A673 (cell line): ENCODE measurements around the gene BSN. TPM values are rescaled to one million over a fixed set of nuclear protein-coding genes. Genes with fewer than 3 reads are reported as not detected.

ENCODE experiments used
- BruUV-seq: library from RNA; stranded (reverse); fragments of 400-500 nt; replicated peaks from 2 replicates; lab custom pipeline; 2021; lab: Mats Ljungman, UMichigan
- CTCF ChIA-PET: fragments of 300-600 bp; sonication (Branson Sonifier 250); formaldehyde crosslinking; loops from one replicate; lab custom pipeline; 2022; ENCODE audit warnings: antibody characterized with exemption; lab: Charles Lee
- POLR2A ChIA-PET: fragments of 300-600 bp; sonication (Branson Sonifier 250); formaldehyde crosslinking; loops from one replicate; lab custom pipeline; 2022; ENCODE audit warnings: antibody characterized with exemption; ENCODE audit not compliant: low non-redundant PET; lab: Charles Lee
- DNase-seq: peaks from one replicate; pipeline ENCODE4 v3.0.0-alpha.2; 2015; ENCODE audit warnings: low spot score
- H3K27ac ChIP-seq: fragments of 200-600 bp; sonication (generic); 2 replicates; pipeline ENCODE4 v1.5.1; 2016; ENCODE audit warnings: mixed run types, low read depth, mild to moderate bottlenecking, mixed read lengths, antibody characterized with exemption, low read length; ENCODE audit not compliant: poor library complexity, severe bottlenecking
- H3K27me3 ChIP-seq: fragments of 200-600 bp; sonication (generic); replicated peaks from 2 replicates; pipeline ENCODE4 v1.6.1; 2017; ENCODE audit warnings: mixed run types, low read depth, mild to moderate bottlenecking, mixed read lengths, antibody characterized with exemption, low read length; ENCODE audit not compliant: insufficient read depth, poor library complexity
- H3K36me3 ChIP-seq: fragments of 200-600 bp; sonication (generic); 2 replicates; pipeline ENCODE4 v1.6.1; 2016; ENCODE audit warnings: mixed run types, mild to moderate bottlenecking, mixed read lengths, antibody characterized with exemption, low read length; ENCODE audit not compliant: insufficient read depth, poor library complexity, severe bottlenecking
- H3K4me1 ChIP-seq: fragments of 200-600 bp; sonication (generic); 2 replicates; pipeline ENCODE4 v1.6.1; 2017; ENCODE audit warnings: mixed run types, mild to moderate bottlenecking, mixed read lengths, antibody characterized with exemption, low read length; ENCODE audit not compliant: insufficient read depth, poor library complexity, severe bottlenecking
- H3K4me3 ChIP-seq: fragments of 200-600 bp; sonication (generic); 2 replicates; pipeline ENCODE4 v1.5.1; 2016; ENCODE audit warnings: low read depth, mixed run types, mild to moderate bottlenecking, mixed read lengths, low read length; ENCODE audit not compliant: poor library complexity, severe bottlenecking
- H3K9me3 ChIP-seq: fragments of 200-600 bp; sonication (generic); 2 replicates; pipeline ENCODE4 v1.6.1; 2016; ENCODE audit warnings: mixed run types, low read depth, mild to moderate bottlenecking, mixed read lengths, antibody characterized with exemption, low read length; ENCODE audit not compliant: poor library complexity, severe bottlenecking
- EZH2 ChIP-seq: fragments of 200-600 bp; sonication (generic); IDR thresholded peaks from 2 replicates; pipeline ENCODE4 v1.6.1; 2017; ENCODE audit warnings: borderline replicate concordance, low read depth, mild to moderate bottlenecking, mixed read lengths, antibody characterized with exemption, low read length; ENCODE audit not compliant: poor library complexity, severe bottlenecking
- intact Hi-C: fragments of 100-400 bp; cut with micrococcal nuclease; formaldehyde crosslinking; loops from one replicate; pipeline ENCODE4 v1.10.0; 2022; ENCODE audit not compliant: unreplicated experiment
- total RNA-seq: library from RNA; stranded (reverse); gene quantifications from 2 replicates; pipeline ENCODE4 v1.2.3, GENCODE V29; 2021
- TF ChIP-seq, protein P1 (sequence below): fragments of 300-800, 200-600 bp; sonication (generic); conservative IDR thresholded peaks from 2 replicates; pipeline ENCODE4 v1.5.1; 2017; ENCODE audit warnings: low read depth, mild to moderate bottlenecking, antibody characterized with exemption, low read length, moderate library complexity, mixed read lengths

BSN gene
- total RNA-seq, 1 experiment from 2014 or later = 1.4 TPM

DNA sequence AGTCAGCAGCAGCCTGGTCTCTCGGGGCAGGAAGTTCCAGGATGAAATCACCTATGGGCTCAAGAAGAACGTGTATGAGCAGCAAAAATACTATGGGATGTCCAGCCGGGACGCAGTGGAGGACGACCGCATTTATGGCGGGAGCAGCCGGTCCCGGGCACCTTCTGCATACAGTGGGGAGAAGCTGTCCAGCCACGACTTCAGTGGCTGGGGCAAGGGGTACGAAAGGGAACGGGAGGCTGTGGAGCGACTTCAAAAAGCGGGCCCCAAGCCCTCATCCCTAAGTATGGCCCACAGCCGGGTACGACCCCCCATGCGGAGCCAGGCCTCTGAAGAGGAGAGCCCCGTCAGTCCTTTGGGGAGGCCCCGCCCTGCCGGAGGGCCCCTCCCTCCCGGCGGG lies 107.7 kb downstream of the BSN start:
- Histone ChIP-seq H3K9me3 (no peaks in the 10 kb centered on the region), H3K4me3 (no peak overlapping the region), H3K27me3 (no peaks in the 10 kb centered on the region), H3K27ac (no peak overlapping the region), H3K36me3 (no peaks in the 10 kb centered on the region), H3K4me1 (no peaks in the 10 kb centered on the region)
- intact Hi-C loops = no loop called here
- DNase-seq = no peak
- no TSS peak for BruUV-seq
- no peak for TF ChIP-seq EZH2
- TF ChIP-seq, protein P1, sequence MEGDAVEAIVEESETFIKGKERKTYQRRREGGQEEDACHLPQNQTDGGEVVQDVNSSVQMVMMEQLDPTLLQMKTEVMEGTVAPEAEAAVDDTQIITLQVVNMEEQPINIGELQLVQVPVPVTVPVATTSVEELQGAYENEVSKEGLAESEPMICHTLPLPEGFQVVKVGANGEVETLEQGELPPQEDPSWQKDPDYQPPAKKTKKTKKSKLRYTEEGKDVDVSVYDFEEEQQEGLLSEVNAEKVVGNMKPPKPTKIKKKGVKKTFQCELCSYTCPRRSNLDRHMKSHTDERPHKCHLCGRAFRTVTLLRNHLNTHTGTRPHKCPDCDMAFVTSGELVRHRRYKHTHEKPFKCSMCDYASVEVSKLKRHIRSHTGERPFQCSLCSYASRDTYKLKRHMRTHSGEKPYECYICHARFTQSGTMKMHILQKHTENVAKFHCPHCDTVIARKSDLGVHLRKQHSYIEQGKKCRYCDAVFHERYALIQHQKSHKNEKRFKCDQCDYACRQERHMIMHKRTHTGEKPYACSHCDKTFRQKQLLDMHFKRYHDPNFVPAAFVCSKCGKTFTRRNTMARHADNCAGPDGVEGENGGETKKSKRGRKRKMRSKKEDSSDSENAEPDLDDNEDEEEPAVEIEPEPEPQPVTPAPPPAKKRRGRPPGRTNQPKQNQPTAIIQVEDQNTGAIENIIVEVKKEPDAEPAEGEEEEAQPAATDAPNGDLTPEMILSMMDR = no peak
- ChIA-PET POLR2A (no interaction called here), CTCF (no interaction called here)

DNA sequence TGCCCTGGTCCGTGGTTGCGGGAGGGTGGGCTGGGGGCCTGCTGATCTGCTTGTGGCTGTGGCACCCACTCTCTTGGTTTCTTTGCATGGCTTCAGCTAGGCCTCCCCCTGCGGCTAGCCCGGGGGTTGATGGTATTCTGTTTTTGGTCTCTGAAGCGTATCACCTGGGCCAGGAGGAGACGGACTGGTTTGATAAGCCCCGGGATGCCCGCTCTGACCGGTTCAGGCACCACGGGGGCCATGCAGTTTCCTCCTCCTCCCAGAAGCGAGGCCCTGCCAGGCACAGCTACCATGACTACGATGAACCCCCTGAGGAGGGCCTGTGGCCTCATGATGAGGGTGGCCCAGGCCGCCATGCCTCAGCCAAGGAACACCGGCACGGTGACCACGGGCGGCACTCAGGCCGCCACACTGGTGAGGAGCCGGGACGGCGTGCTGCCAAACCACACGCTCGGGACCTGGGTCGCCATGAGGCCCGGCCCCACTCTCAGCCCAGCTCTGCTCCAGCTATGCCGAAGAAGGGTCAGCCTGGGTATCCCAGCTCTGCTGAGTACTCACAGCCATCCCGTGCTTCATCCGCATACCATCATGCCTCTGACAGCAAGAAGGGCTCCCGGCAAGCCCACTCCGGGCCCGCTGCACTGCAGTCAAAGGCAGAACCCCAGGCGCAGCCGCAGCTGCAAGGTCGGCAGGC lies 108.6 kb downstream of the BSN start:
- no peak for DNase-seq
- no TSS peak for BruUV-seq
- POLR2A ChIA-PET = no interaction called here
- Histone ChIP-seq H3K36me3 (no peaks in the 10 kb centered on the region), H3K4me3 (no peak overlapping the region), H3K27ac (no peak overlapping the region), H3K4me1 (no peaks in the 10 kb centered on the region), H3K9me3 (no peaks in the 10 kb centered on the region), H3K27me3 (no peaks in the 10 kb centered on the region)
- CTCF ChIA-PET = no interaction called here
- intact Hi-C loops = no loop called here
- no peak for TF ChIP-seq EZH2

DNA sequence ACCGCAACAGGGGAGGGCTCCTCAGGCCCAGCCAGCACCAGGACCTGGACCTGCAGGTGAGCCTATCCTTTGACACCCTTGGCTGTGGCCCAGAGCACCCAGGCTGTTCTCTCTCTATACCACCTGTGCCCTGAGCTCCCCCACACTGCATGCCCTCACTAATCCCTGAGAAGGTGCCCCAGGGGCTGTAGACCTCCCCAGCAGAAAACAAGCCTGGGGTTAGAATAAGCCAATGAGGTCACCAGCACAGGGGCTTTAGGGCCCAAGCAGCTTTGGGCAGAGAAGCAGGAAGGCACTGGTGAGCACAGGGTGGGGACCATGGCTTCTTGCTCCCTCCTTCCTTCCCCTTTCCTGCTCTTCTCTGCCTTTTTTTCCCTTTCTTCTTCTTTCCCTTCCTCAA lies 109.6 kb downstream of the BSN start:
- BruUV-seq = no TSS peak
- H3K27ac ChIP-seq = no peak overlapping the region
- ChIA-PET POLR2A (no interaction called here), CTCF (no interaction called here)
- no peak for TF ChIP-seq EZH2
- TF ChIP-seq, protein P1 = no peak
- no peak for DNase-seq
- H3K27me3 ChIP-seq = no peaks in the 10 kb centered on the region
- no peaks in the 10 kb centered on the region for H3K9me3 ChIP-seq
- no peak overlapping the region for H3K4me3 ChIP-seq
- no peaks in the 10 kb centered on the region for H3K36me3 ChIP-seq
- intact Hi-C loops = no loop called here
- no peaks in the 10 kb centered on the region for H3K4me1 ChIP-seq

GRCh38 chr3:49664300-49664699 lies 110.0 kb downstream of the BSN start:
- TF ChIP-seq, protein P1 = no peak
- TF ChIP-seq EZH2 = no peak
- no peaks in the 10 kb centered on the region for H3K36me3 ChIP-seq
- CTCF ChIA-PET = no interaction called here
- H3K4me3 ChIP-seq = no peak overlapping the region
- H3K27me3 ChIP-seq = no peaks in the 10 kb centered on the region
- no peaks in the 10 kb centered on the region for H3K4me1 ChIP-seq
- no peak overlapping the region for H3K27ac ChIP-seq
- no TSS peak for BruUV-seq
- POLR2A ChIA-PET = no interaction called here
- DNase-seq = no peak
- no peaks in the 10 kb centered on the region for H3K9me3 ChIP-seq
- intact Hi-C loops = no loop called here
